SK-N-SH treated with all-trans-retinoic acid at 6 μM for 48 hours (cell line): Measurements from ENCODE around the gene OR11A1.

Experiments used
- ATAC-seq: fragments of 200-7000 bp; cut with Tn5 transposase; 3 replicates; pipeline ENCODE4 v1.9.1; 2020; ENCODE audit warnings: mild to moderate bottlenecking, moderate library complexity
- ARNTL ChIP-seq: fragments of 450-650 bp; formaldehyde crosslinking; IDR thresholded peaks from 2 replicates; pipeline ENCODE4 v1.5.0; 2020; ENCODE audit warnings: low read depth, mild to moderate bottlenecking, moderate library complexity, borderline replicate concordance
- BACH2 ChIP-seq: fragments of 250-450 bp; sonication (Bioruptor Pico); IDR thresholded peaks from 2 replicates; pipeline ENCODE4 v1.9.0; 2021; ENCODE audit warnings: mild to moderate bottlenecking, borderline replicate concordance
- CREB5 ChIP-seq: fragments of 250-450 bp; sonication (Bioruptor Pico); IDR thresholded peaks from 2 replicates; pipeline ENCODE4 v1.5.1; 2020; ENCODE audit warnings: low read depth, mild to moderate bottlenecking, moderate library complexity
- CSDC2 ChIP-seq: fragments of 250-450 bp; sonication (Bioruptor Pico); IDR thresholded peaks from 2 replicates; pipeline ENCODE4 v1.5.0; 2020; ENCODE audit warnings: mild to moderate bottlenecking, moderate library complexity
- CSRNP3 ChIP-seq: fragments of 250-450 bp; sonication (Bioruptor Pico); IDR thresholded peaks from 2 replicates; pipeline ENCODE4 v1.5.1; 2021; ENCODE audit warnings: mild to moderate bottlenecking, moderate library complexity
- ESRRG ChIP-seq: fragments of 250-450 bp; sonication (Bioruptor Pico); IDR thresholded peaks from 2 replicates; pipeline ENCODE4 v1.6.1; 2021; ENCODE audit warnings: mild to moderate bottlenecking
- GLIS3 ChIP-seq: fragments of 250-450 bp; sonication (Bioruptor Pico); IDR thresholded peaks from 2 replicates; pipeline ENCODE4 v1.5.0; 2020; ENCODE audit warnings: mild to moderate bottlenecking, moderate library complexity
- ISL1 ChIP-seq: fragments of 250-450 bp; sonication (Bioruptor Pico); IDR thresholded peaks from 2 replicates; pipeline ENCODE4 v2.1.2; 2022; ENCODE audit warnings: mild to moderate bottlenecking, moderate library complexity
- OSR1 ChIP-seq: fragments of 250-450 bp; sonication (Bioruptor Pico); IDR thresholded peaks from 2 replicates; pipeline ENCODE4 v1.8.0; 2022; ENCODE audit warnings: moderate library complexity, mild to moderate bottlenecking, inconsistent platforms
- PATZ1 ChIP-seq: fragments of 250-450 bp; sonication (Bioruptor Pico); IDR thresholded peaks from 2 replicates; pipeline ENCODE4 v1.8.0; 2020; ENCODE audit warnings: mild to moderate bottlenecking, moderate library complexity, borderline replicate concordance
- POU6F1 ChIP-seq: fragments of 250-450 bp; sonication (Bioruptor Pico); IDR thresholded peaks from 2 replicates; pipeline ENCODE4 v1.8.0; 2021; ENCODE audit warnings: low read depth, mild to moderate bottlenecking, moderate library complexity, borderline replicate concordance
- PPARA ChIP-seq: fragments of 250-450 bp; sonication (Bioruptor Pico); IDR thresholded peaks from 2 replicates; pipeline ENCODE4 v1.5.0; 2020; ENCODE audit warnings: mild to moderate bottlenecking, borderline replicate concordance
- RARB ChIP-seq: fragments of 250-450 bp; sonication (Bioruptor Pico); IDR thresholded peaks from 2 replicates; pipeline ENCODE4 v1.8.0; 2021; ENCODE audit warnings: mild to moderate bottlenecking, moderate library complexity
- SNAI2 ChIP-seq: fragments of 250-450 bp; sonication (Bioruptor Pico); IDR thresholded peaks from 2 replicates; pipeline ENCODE4 v1.5.0; 2020; ENCODE audit warnings: mild to moderate bottlenecking, moderate library complexity
- TCF4 ChIP-seq: fragments of 250-450 bp; sonication (Bioruptor Pico); IDR thresholded peaks from 2 replicates; pipeline ENCODE4 v1.8.0; 2021; ENCODE audit warnings: mild to moderate bottlenecking, moderate library complexity, borderline replicate concordance
- TOX ChIP-seq: fragments of 250-450 bp; sonication (Bioruptor Pico); IDR thresholded peaks from 2 replicates; pipeline ENCODE4 v1.8.0; 2021; ENCODE audit warnings: mild to moderate bottlenecking, moderate library complexity, borderline replicate concordance
- TSHZ2 ChIP-seq: fragments of 250-450 bp; sonication (Bioruptor Pico); IDR thresholded peaks from 2 replicates; pipeline ENCODE4 v1.5.0; 2020; ENCODE audit warnings: mild to moderate bottlenecking, moderate library complexity
- ZC3H10 ChIP-seq: fragments of 250-450 bp; sonication (Bioruptor Pico); IDR thresholded peaks from 2 replicates; pipeline ENCODE4 v1.5.1; 2021; ENCODE audit warnings: mild to moderate bottlenecking, moderate library complexity
- ZFP3 ChIP-seq: fragments of 250-450 bp; sonication (Bioruptor Pico); IDR thresholded peaks from 2 replicates; pipeline ENCODE4 v1.5.0; 2020; ENCODE audit warnings: mild to moderate bottlenecking, moderate library complexity
- ZNF565 ChIP-seq: fragments of 450-650 bp; formaldehyde crosslinking; conservative IDR thresholded peaks from 2 replicates; pipeline ENCODE4 v1.5.0; 2020; ENCODE audit warnings: low read depth, mild to moderate bottlenecking, moderate library complexity
- ZNF70 ChIP-seq: fragments of 450-650 bp; formaldehyde crosslinking; IDR thresholded peaks from 2 replicates; pipeline ENCODE4 v1.5.0; 2020; ENCODE audit warnings: mild to moderate bottlenecking, moderate library complexity
- ZNF8 ChIP-seq: fragments of 450-650 bp; formaldehyde crosslinking; IDR thresholded peaks from 2 replicates; pipeline ENCODE4 v1.5.0; 2020; ENCODE audit warnings: mild to moderate bottlenecking, moderate library complexity

Gene OR11A1

GRCh38 chr6:29479560-29479959 is 22.7 kb upstream of the OR11A1 start:
- ATAC-seq, result no peak

GRCh38 chr6:29478740-29479139 is 21.9 kb upstream of the OR11A1 start:
- ATAC-seq, result no peak
- TF ChIP-seq ZFP3 (CRISPR knock-in tag) (no peak), POU6F1 (no peak), ZNF8 (CRISPR knock-in tag) (no peak), TOX (no peak), CSRNP3 (CRISPR knock-in tag) (no peak), ESRRG (CRISPR knock-in tag) (no peak), PPARA (CRISPR knock-in tag) (no peak)

More at GRCh38 chr6:29479560-29479959, 22.7 kb upstream of the OR11A1 start:
- TF ChIP-seq ZNF70 (CRISPR knock-in tag) (no peak), ARNTL (CRISPR knock-in tag) (no peak), OSR1 (CRISPR knock-in tag) (no peak), TSHZ2 (CRISPR knock-in tag) (no peak), ZNF565 (CRISPR knock-in tag) (no peak), RARB (CRISPR knock-in tag) (no peak), ZC3H10 (CRISPR knock-in tag) (no peak), GLIS3 (no peak), ZNF8 (CRISPR knock-in tag) (no peak), BACH2 (CRISPR knock-in tag) (no peak), ZFP3 (CRISPR knock-in tag) (no peak), PPARA (CRISPR knock-in tag) (no peak), SNAI2 (CRISPR knock-in tag) (no peak), CSRNP3 (CRISPR knock-in tag) (no peak), POU6F1 (no peak), PATZ1 (CRISPR knock-in tag) (no peak), ISL1 (CRISPR knock-in tag) (no peak), TCF4 (CRISPR knock-in tag) (no peak), CSDC2 (no peak), CREB5 (CRISPR knock-in tag) (no peak)
- TF ChIP-seq, all 23 proteins: peak for 0
